ENCODE data around the gene SEMA4A. TPM values are rescaled to one million over a fixed set of nuclear protein-coding genes. Genes with fewer than 3 reads are reported as not detected.
"Not testable (repeated sequence)": the region's sequence is repeated elsewhere in the genome, so short reads cannot be mapped to it uniquely, and the experiment has no call there.

Gene SEMA4A
- polyA plus RNA-seq, 4 donors, result 18.3 to 24.5 (median 22.1) TPM

- not testable (repeated sequence) for DNase-seq (ENCODE audit: low read depth in 4 of 4, low spot score in 2 of 4)
Observed at GRCh38 chr1:156190265-156190664, 36.9 kb downstream of the SEMA4A start.

GRCh38 chr1:156191292-156191964 lies 38.0 kb downstream of the SEMA4A start:
- no peak for DNase-seq (ENCODE audit: low read depth in 4 of 4, low spot score in 2 of 4)

- DNase-seq (ENCODE audit: low read depth in 4 of 4, low spot score in 2 of 4), result no peak
Observed at GRCh38 chr1:156193208-156193487, 39.8 kb downstream of the SEMA4A start.

DNA sequence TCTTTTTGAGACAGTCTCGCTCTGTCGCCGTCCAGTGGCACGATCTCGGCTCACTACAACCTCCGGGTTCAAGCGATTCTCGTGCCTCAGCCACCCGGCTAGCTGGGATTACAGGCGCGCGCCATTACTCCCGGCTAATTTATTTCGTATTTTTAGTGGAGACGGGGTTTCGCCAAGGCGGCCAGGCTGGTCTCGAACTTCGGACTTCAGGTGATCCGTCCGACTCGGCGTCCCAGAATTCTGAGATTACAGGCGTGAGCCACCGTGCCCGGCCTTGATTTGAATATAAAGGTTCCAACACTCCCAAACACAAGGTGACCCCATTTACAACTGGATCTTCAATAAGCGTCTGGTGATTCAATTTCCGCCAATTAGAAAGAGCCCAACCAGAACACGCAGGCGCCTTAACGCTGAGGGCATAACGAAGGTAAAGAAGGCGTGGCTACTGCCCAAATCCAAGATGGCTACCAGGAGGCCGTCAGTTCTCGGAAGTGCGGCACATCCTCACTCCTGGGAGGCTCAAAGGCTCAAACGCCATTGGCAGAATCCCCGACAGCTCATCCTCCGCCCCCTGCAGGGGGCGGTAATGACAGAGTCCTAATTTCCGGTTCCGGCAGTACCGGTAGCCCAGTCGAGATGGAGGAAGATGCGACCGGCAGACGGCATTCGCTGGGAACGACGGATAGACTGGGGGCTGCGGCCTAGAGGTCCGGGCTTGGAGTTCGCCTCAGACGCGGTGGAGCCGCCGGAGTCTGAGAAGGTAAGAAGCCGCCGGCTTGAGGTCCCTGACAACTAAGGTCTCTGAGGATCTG lies 40.3 kb downstream of the SEMA4A start, which contains the start of gene SLC25A44:
Gene SLC25A44, plus strand, starts transcription at position 617 of the 812 bp plus-strand sequence. CDS start 5,744 bp downstream, outside the sequence.
- peak; percentile 96 to 99 (median 98) for DNase-seq (ENCODE audit: low read depth in 4 of 4, low spot score in 2 of 4)

DNA sequence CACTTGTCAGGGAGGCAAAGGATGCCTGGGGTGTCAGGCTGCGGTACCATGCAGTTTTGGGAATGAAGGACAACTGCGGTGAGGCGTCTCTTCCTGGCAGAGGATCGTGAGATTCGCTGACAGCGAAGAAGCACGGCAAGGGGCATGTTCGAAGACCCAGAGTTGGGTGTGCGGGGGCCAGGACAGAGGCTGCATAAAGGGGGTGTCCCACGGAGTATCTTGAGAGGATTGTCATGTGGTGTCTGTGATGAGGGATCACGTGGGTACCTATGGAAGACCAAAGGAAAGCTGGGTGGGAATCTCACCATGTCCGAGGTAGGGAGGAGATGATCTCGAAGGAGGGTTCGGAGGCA lies 40.9 kb downstream of the SEMA4A start:
- DNase-seq (ENCODE audit: low read depth in 4 of 4, low spot score in 2 of 4), result no peak

DNA sequence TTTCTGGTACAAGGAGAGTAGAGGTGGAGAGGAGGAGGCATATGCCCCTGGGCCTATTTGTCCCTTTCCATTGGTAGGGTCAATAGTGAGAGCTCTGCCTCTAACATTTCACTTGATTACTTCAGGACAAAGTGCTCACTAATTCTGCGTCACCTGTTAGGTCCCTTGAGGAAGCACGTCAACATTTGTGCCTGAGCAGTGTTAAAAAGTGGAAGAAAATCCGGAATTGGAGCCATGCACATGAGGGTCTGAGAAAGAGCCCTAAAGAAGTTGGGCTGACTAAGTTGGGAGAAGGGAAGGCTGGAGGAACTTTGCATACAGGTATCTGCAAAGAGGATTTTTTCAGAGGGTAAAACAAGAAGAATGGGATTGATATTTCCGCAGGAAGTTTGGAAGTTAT lies 42.5 kb downstream of the SEMA4A start:
- no peak for DNase-seq (ENCODE audit: low read depth in 4 of 4, low spot score in 2 of 4)

GRCh38 chr1:156196445-156196844 lies 43.1 kb downstream of the SEMA4A start:
- no peak for DNase-seq (ENCODE audit: low read depth in 4 of 4, low spot score in 2 of 4)

GRCh38 chr1:156198831-156199349 lies 45.5 kb downstream of the SEMA4A start:
- no peak for DNase-seq (ENCODE audit: low read depth in 4 of 4, low spot score in 2 of 4)

GRCh38 chr1:156200044-156200443 lies 46.7 kb downstream of the SEMA4A start:
- no peak for DNase-seq (ENCODE audit: low read depth in 4 of 4, low spot score in 2 of 4)

- DNase-seq (ENCODE audit: low read depth in 4 of 4, low spot score in 2 of 4), result no peak
Observed at GRCh38 chr1:156203331-156203730, 49.9 kb downstream of the SEMA4A start.

GRCh38 chr1:156204686-156205085 lies 51.3 kb downstream of the SEMA4A start:
- DNase-seq (ENCODE audit: low read depth in 4 of 4, low spot score in 2 of 4), result no peak

DNA sequence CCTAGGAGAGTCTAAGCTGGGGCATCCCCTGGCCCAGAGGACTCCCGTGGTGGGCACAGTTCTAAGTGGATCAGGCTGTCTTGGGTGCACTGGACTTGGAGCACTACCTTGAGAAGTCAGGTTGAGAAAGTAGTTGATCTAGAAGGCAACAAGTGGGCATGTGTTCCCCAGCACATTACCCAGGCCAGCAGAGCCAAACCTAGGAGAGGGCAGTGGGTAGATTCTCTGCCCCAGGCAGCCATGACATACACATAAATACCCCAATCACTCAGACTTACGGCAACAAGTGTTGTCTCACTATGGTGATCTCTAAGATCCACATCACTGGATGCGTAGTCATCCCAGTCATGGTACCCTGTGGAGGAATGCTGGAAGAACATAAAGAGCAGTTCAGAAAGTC lies 57.9 kb downstream of the SEMA4A start:
- DNase-seq (ENCODE audit: low read depth in 4 of 4, low spot score in 2 of 4), result no peak

- DNase-seq (ENCODE audit: low read depth in 4 of 4, low spot score in 2 of 4), result no peak
Observed at GRCh38 chr1:156212130-156212529, 58.7 kb downstream of the SEMA4A start.

GRCh38 chr1:156212833-156213643 lies 59.7 kb downstream of the SEMA4A start, which contains the start of gene PMF1:
PMF1 (plus strand) TSS chr1:156213007; CDS start chr1:156213016, 9 bp downstream.
- DNase-seq (ENCODE audit: low read depth in 4 of 4, low spot score in 2 of 4), result peak; percentile 95 to 97 (median 96)

DNA sequence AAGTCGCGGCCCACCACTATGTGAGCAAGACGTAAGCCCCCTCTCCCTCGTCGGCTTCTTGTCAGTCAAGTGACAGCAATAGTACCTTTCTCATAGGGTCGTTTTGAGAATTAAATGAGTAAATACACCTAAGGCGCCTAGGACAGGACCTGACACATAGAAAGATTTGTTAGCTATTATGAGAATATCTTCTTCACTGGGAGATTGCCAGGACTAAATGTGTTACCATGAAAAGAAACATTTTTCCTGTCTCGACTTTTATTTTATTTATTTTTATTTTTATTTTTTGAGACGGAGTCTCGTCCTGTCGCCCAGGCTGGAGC lies 60.2 kb downstream of the SEMA4A start:
- DNase-seq (ENCODE audit: low read depth in 4 of 4, low spot score in 2 of 4), result no peak

- DNase-seq (ENCODE audit: low read depth in 4 of 4, low spot score in 2 of 4), result no peak
Observed at GRCh38 chr1:156214024-156214748, 60.8 kb downstream of the SEMA4A start.

DNA sequence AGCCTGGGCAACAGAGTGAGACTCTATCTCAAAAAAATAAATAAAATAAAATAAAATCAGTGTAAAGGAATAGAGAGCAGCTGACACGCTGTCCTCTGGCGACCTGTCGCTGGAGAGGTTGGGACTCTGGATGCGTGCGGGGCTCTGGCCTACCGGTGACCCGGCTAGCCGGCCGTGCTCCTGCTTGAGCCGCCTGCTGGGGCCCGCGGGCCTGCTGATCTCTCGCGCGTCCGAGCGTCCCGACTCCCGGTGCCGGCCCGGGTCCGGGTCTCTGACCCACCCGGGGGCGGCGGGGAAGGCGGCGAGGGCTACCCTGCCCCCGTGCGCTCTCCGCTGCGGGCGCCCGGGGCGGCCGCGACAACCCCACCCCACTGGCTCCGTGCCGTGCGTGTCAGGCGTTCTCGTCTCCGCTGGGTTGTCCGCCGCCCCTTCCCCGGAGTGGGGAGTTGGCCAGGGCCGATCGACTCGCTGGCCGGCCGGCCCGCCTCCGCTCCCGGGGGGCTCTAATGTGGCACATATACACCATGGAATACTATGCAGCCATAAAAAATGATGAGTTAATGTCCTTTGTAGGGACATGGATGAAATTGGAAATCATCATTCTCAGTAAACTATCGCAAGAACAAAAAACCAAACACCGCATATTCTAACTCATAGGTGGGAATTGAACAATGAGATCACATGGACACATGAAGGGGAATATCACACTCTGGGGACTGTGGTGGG lies 63.1 kb downstream of the SEMA4A start:
- DNase-seq (ENCODE audit: low read depth in 4 of 4, low spot score in 2 of 4), result not testable (repeated sequence)

DNA sequence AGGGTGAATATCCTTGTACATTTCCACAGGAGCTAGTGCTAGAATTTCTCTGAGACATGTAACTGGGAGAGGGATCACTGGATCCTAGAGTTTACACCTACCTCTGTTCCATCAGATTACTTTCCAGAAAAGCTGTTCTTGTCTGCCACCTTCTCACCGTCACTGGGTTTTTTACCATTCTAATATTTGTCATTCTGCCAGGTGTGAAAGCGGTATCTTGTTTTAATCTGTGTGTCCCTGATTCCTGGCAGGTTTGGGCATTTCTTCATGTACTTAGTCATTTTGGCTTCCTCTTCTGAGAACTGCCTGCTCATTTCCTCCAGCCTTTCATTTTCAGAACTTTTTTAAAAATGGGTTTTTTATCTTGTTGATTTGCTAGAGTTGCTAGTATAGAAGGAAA lies 64.5 kb downstream of the SEMA4A start:
- DNase-seq (ENCODE audit: low read depth in 4 of 4, low spot score in 2 of 4), result no peak

- no peak for DNase-seq (ENCODE audit: low read depth in 4 of 4, low spot score in 2 of 4)
Observed at GRCh38 chr1:156220226-156220625, 66.8 kb downstream of the SEMA4A start.

All from left renal cortex interstitium (tissue), 4 donors.